Measurements from ENCODE around the gene PFN3. TPM values are rescaled to one million over a fixed set of nuclear protein-coding genes. Genes with fewer than 3 reads are reported as not detected.

Gene PFN3
- polyA plus RNA-seq, 1 of the 3 experiments (the other 2 are of a cell fraction): not detected

DNA sequence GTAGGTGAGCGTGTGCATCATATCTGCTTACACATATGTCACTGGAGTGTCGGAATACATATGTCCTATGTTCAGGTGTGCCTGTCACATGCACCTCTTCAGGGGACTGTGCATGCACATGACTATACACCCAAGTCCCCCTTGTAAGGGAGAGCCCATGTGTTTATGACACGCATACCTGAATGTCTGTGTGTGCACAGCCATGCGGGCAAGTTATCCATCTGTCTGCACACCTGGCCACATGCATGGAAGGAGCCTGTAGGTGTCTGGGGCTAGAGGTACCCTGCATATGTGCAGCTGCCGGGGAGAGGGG, 43.4 kb downstream of the PFN3 start:
- H3K4me1 ChIP-seq (ENCODE audit: control insufficient read depth in 1 of 2, insufficient read depth in 2 of 2, low read depth in 1 of 2, low read length in 1 of 2): peaks cover 0 to 8% of the 10 kb centered on the region in 2 experiments; a peak in 1 of 4 replicates
- no peak overlapping the region for H3K9ac ChIP-seq
- no peaks in the 10 kb centered on the region for H3F3A ChIP-seq (replicated peaks; ENCODE audit: insufficient read depth)
- POLR2A ChIA-PET: no interaction called here
- TF ChIP-seq TEAD4 (IDR thresholded peaks at IDR 0.05; ENCODE audit: borderline replicate concordance, insufficient read depth): no peak
- TF ChIP-seq, protein P1, sequence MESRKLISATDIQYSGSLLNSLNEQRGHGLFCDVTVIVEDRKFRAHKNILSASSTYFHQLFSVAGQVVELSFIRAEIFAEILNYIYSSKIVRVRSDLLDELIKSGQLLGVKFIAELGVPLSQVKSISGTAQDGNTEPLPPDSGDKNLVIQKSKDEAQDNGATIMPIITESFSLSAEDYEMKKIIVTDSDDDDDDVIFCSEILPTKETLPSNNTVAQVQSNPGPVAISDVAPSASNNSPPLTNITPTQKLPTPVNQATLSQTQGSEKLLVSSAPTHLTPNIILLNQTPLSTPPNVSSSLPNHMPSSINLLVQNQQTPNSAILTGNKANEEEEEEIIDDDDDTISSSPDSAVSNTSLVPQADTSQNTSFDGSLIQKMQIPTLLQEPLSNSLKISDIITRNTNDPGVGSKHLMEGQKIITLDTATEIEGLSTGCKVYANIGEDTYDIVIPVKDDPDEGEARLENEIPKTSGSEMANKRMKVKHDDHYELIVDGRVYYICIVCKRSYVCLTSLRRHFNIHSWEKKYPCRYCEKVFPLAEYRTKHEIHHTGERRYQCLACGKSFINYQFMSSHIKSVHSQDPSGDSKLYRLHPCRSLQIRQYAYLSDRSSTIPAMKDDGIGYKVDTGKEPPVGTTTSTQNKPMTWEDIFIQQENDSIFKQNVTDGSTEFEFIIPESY (IDR thresholded peaks at IDR 0.05; ENCODE audit: borderline replicate concordance, low read depth): no peak
- TF ChIP-seq RXRA (IDR thresholded peaks at IDR 0.05; ENCODE audit: borderline replicate concordance, low read depth): no peak
- TF ChIP-seq TAF1 (IDR thresholded peaks at IDR 0.05; ENCODE audit: borderline replicate concordance, low read depth, low read length): no peak
- no peak for TF ChIP-seq SIN3A (IDR thresholded peaks at IDR 0.05; ENCODE audit: borderline replicate concordance, low read depth, low read length)
- no peak for TF ChIP-seq MEF2A (IDR thresholded peaks at IDR 0.05; ENCODE audit: borderline replicate concordance, low read depth)
- TF ChIP-seq, protein P2, sequence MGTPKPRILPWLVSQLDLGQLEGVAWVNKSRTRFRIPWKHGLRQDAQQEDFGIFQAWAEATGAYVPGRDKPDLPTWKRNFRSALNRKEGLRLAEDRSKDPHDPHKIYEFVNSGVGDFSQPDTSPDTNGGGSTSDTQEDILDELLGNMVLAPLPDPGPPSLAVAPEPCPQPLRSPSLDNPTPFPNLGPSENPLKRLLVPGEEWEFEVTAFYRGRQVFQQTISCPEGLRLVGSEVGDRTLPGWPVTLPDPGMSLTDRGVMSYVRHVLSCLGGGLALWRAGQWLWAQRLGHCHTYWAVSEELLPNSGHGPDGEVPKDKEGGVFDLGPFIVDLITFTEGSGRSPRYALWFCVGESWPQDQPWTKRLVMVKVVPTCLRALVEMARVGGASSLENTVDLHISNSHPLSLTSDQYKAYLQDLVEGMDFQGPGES (IDR thresholded peaks at IDR 0.05; ENCODE audit: low read depth, low read length): no peak
- no peak for TF ChIP-seq RCOR1 (IDR thresholded peaks at IDR 0.05; ENCODE audit: low read length)
- no peak for TF ChIP-seq SMC3 (IDR thresholded peaks at IDR 0.05; ENCODE audit: low read depth, low read length)
- TF ChIP-seq, protein P3, sequence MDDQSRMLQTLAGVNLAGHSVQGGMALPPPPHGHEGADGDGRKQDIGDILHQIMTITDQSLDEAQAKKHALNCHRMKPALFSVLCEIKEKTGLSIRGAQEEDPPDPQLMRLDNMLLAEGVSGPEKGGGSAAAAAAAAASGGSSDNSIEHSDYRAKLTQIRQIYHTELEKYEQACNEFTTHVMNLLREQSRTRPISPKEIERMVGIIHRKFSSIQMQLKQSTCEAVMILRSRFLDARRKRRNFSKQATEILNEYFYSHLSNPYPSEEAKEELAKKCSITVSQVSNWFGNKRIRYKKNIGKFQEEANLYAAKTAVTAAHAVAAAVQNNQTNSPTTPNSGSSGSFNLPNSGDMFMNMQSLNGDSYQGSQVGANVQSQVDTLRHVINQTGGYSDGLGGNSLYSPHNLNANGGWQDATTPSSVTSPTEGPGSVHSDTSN (IDR thresholded peaks at IDR 0.05): no peak
- TF ChIP-seq NRF1 (IDR thresholded peaks at IDR 0.05; ENCODE audit: low read depth, low read length): no peak
- TF ChIP-seq RAD21 (IDR thresholded peaks at IDR 0.05; ENCODE audit: low read length): no peak
- TF ChIP-seq FOSL2 (IDR thresholded peaks at IDR 0.05; ENCODE audit: borderline replicate concordance, low read depth): no peak
- no peak for TF ChIP-seq JUND (IDR thresholded peaks at IDR 0.05)
- no peak for TF ChIP-seq FOXM1 (IDR thresholded peaks at IDR 0.05; ENCODE audit: low read depth)
- no peak for TF ChIP-seq CHD2 (IDR thresholded peaks at IDR 0.05; ENCODE audit: low read length, partially characterized antibody)
- TF ChIP-seq YY1 (IDR thresholded peaks at IDR 0.05; ENCODE audit: low read depth): no peak
- no peak for TF ChIP-seq ELF1 (IDR thresholded peaks at IDR 0.05)
- DNase-seq: no peak
- H4K20me1 ChIP-seq (ENCODE audit: insufficient read depth): no peaks in the 10 kb centered on the region
- no peak overlapping the region for H3K27ac ChIP-seq (ENCODE audit: low read depth in 2 of 2, low read length in 1 of 2)
- H3K4me3 ChIP-seq (ENCODE audit: low read depth in 2 of 2, low read length in 1 of 2): no peak overlapping the region
- no peaks in the 10 kb centered on the region for H3K9me2 ChIP-seq
- H3K4me2 ChIP-seq: no peak overlapping the region
- H3K9me3 ChIP-seq: no peaks in the 10 kb centered on the region
- CTCF ChIA-PET: interaction anchor here (2.2 kb wide), 1 partner anchor 39 kb away, joined by 7 read pairs; no protein-coding TSS in a partner anchor
- H3K79me2 ChIP-seq (ENCODE audit: insufficient read depth): no peaks in the 10 kb centered on the region
- no peaks in the 10 kb centered on the region for H3K36me3 ChIP-seq (replicated peaks in 1 of 2; ENCODE audit: control insufficient read depth in 1 of 2, insufficient read depth in 2 of 2, low read length in 1 of 2)
- no peaks in the 10 kb centered on the region for H3K27me3 ChIP-seq (ENCODE audit: insufficient read depth)
- H2AFZ ChIP-seq (ENCODE audit: low read depth): no peak overlapping the region
- WGBS (ENCODE audit: low lambda C conversion rate): 94% methylated on average over 4 of the region's 5 CpGs
